ENCODE results near the gene DUSP22.

Gene DUSP22

GRCh38 chr6:268394-268935, 23.8 kb upstream of the DUSP22 start:
- no peaks in the 10 kb centered on the region for H3K27me3 ChIP-seq (ENCODE audit: low read depth, low read length)
- peaks cover 10% of the 10 kb centered on the region for H3K4me1 ChIP-seq (ENCODE audit: low read length)
- H2AFZ ChIP-seq (ENCODE audit: low read depth, low read length) = no peak overlapping the region
- no peaks in the 10 kb centered on the region for H3K79me2 ChIP-seq (ENCODE audit: low read length)
- no peak overlapping the region for H3K27ac ChIP-seq (ENCODE audit: low read length)
- no peak overlapping the region for H3K4me3 ChIP-seq (ENCODE audit: low read length)
- H3K36me3 ChIP-seq (replicated peaks; ENCODE audit: low read depth, low read length) = no peaks in the 10 kb centered on the region
- no peaks in the 10 kb centered on the region for H4K20me1 ChIP-seq (ENCODE audit: insufficient read depth, low read length)
- TF ChIP-seq, protein P1, sequence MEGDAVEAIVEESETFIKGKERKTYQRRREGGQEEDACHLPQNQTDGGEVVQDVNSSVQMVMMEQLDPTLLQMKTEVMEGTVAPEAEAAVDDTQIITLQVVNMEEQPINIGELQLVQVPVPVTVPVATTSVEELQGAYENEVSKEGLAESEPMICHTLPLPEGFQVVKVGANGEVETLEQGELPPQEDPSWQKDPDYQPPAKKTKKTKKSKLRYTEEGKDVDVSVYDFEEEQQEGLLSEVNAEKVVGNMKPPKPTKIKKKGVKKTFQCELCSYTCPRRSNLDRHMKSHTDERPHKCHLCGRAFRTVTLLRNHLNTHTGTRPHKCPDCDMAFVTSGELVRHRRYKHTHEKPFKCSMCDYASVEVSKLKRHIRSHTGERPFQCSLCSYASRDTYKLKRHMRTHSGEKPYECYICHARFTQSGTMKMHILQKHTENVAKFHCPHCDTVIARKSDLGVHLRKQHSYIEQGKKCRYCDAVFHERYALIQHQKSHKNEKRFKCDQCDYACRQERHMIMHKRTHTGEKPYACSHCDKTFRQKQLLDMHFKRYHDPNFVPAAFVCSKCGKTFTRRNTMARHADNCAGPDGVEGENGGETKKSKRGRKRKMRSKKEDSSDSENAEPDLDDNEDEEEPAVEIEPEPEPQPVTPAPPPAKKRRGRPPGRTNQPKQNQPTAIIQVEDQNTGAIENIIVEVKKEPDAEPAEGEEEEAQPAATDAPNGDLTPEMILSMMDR (IDR thresholded peaks at IDR 0.05; ENCODE audit: low read depth, low read length) = no peak
- H3K9me3 ChIP-seq (ENCODE audit: insufficient read depth, low read length) = no peaks in the 10 kb centered on the region
- H3K4me2 ChIP-seq (ENCODE audit: low read length) = no peak overlapping the region
- H3K9ac ChIP-seq (ENCODE audit: low read length) = no peak overlapping the region

DNA sequence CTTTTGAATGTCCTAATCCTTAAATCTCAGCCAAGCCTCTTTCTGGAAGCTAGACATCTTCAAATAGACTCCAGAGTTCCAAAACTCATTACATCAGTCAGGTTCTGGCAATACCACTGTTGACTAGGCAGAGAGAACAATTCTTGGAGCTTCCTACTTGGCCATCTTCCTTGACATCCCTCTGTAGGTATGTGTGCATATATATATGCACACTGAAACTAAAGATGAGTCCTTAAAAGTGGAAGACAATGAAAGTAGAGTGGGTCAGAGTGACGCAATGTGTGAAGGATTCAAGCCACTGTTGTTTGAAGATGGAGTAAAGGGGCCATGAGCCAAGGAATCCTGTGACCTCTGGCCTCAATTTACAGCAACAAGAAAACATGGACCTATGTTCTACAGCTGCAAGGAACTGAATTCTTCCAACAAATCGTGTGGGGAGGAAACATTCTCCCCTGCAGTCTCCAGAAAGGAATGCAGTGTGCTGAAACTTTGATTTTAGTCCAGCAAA, 18.7 kb upstream of the DUSP22 start:
- H3K79me2 ChIP-seq (ENCODE audit: low read length) = no peaks in the 10 kb centered on the region
- H3K27ac ChIP-seq (ENCODE audit: low read length) = no peak overlapping the region
- H3K27me3 ChIP-seq (ENCODE audit: low read depth, low read length) = no peaks in the 10 kb centered on the region
- TF ChIP-seq, protein P1 (IDR thresholded peaks at IDR 0.05; ENCODE audit: low read depth, low read length) = no peak
- no peak for TF ChIP-seq EZH2phosphoT487 (IDR thresholded peaks at IDR 0.05; ENCODE audit: low read depth)
- H3K4me1 ChIP-seq (ENCODE audit: low read length) = peaks cover 10% of the 10 kb centered on the region
- 0 out of 2 replicates have a peak, but pooled peaks cover 2% of the 10 kb centered on the region for H3K9me3 ChIP-seq (ENCODE audit: insufficient read depth, low read length)
- no peak overlapping the region for H3K4me2 ChIP-seq (ENCODE audit: low read length)
- no peaks in the 10 kb centered on the region for H4K20me1 ChIP-seq (ENCODE audit: insufficient read depth, low read length)
- H3K4me3 ChIP-seq (ENCODE audit: low read length) = no peak overlapping the region
- no peak overlapping the region for H3K9ac ChIP-seq (ENCODE audit: low read length)
- H2AFZ ChIP-seq (ENCODE audit: low read depth, low read length) = no peak overlapping the region
- no peaks in the 10 kb centered on the region for H3K36me3 ChIP-seq (replicated peaks; ENCODE audit: low read depth, low read length)

DNA sequence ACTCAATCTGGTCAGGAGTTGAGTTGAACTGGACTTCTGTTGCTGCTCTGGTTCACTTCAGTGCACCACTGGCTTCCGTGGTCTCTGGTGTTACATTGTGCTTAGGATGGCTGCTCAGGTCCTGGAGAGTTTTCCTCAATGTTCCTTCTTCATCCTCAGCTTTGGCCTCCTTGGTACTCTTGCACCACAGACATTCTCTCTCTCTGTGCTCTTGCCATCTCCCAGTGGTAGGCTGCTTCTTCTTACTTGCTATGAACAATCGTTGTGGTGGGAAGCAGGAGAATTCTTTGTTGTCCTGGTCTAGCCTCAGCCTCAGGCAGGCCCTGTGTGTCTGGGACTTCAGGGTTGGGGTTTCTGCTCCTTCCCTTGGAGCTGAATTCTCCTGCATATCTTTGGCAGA, 14.5 kb upstream of the DUSP22 start:
- H3K4me2 ChIP-seq (ENCODE audit: low read length) = no peak overlapping the region
- TF ChIP-seq, protein P1 (IDR thresholded peaks at IDR 0.05; ENCODE audit: low read depth, low read length) = no peak
- TF ChIP-seq EZH2phosphoT487 (IDR thresholded peaks at IDR 0.05; ENCODE audit: low read depth) = no peak
- no peak overlapping the region for H3K9ac ChIP-seq (ENCODE audit: low read length)
- H3K79me2 ChIP-seq (ENCODE audit: low read length) = no peaks in the 10 kb centered on the region
- no peaks in the 10 kb centered on the region for H3K4me1 ChIP-seq (ENCODE audit: low read length)
- H3K9me3 ChIP-seq (ENCODE audit: insufficient read depth, low read length) = 0 out of 2 replicates have a peak, but pooled peaks cover 2% of the 10 kb centered on the region
- H3K27me3 ChIP-seq (ENCODE audit: low read depth, low read length) = no peaks in the 10 kb centered on the region
- no peaks in the 10 kb centered on the region for H3K36me3 ChIP-seq (replicated peaks; ENCODE audit: low read depth, low read length)
- no peak overlapping the region for H3K27ac ChIP-seq (ENCODE audit: low read length)
- H2AFZ ChIP-seq (ENCODE audit: low read depth, low read length) = no peak overlapping the region
- no peaks in the 10 kb centered on the region for H4K20me1 ChIP-seq (ENCODE audit: insufficient read depth, low read length)
- H3K4me3 ChIP-seq (ENCODE audit: low read length) = no peak overlapping the region

GRCh38 chr6:278494-278893, 13.8 kb upstream of the DUSP22 start:
- no peak overlapping the region for H3K4me3 ChIP-seq (ENCODE audit: low read length)
- H3K4me2 ChIP-seq (ENCODE audit: low read length) = no peak overlapping the region
- H3K36me3 ChIP-seq (replicated peaks; ENCODE audit: low read depth, low read length) = peaks cover under 1% of the 10 kb centered on the region
- 0 out of 2 replicates have a peak, but pooled peaks cover 2% of the 10 kb centered on the region for H3K9me3 ChIP-seq (ENCODE audit: insufficient read depth, low read length)
- TF ChIP-seq, protein P1 (IDR thresholded peaks at IDR 0.05; ENCODE audit: low read depth, low read length) = no peak
- TF ChIP-seq EZH2phosphoT487 (IDR thresholded peaks at IDR 0.05; ENCODE audit: low read depth) = no peak
- no peaks in the 10 kb centered on the region for H3K27me3 ChIP-seq (ENCODE audit: low read depth, low read length)
- H2AFZ ChIP-seq (ENCODE audit: low read depth, low read length) = no peak overlapping the region
- H3K79me2 ChIP-seq (ENCODE audit: low read length) = no peaks in the 10 kb centered on the region
- no peak overlapping the region for H3K9ac ChIP-seq (ENCODE audit: low read length)
- no peaks in the 10 kb centered on the region for H3K4me1 ChIP-seq (ENCODE audit: low read length)
- H3K27ac ChIP-seq (ENCODE audit: low read length) = no peak overlapping the region
- H4K20me1 ChIP-seq (ENCODE audit: insufficient read depth, low read length) = no peaks in the 10 kb centered on the region
